ENCODE measurements around the gene CCDC149. TPM values are rescaled to one million over a fixed set of nuclear protein-coding genes. Genes with fewer than 3 reads are reported as not detected.

CCDC149 gene
- total and polyA plus RNA-seq, 2 of the 4 experiments (the other 2 are of a cell fraction) = 6.7 to 7.0 TPM

DNA sequence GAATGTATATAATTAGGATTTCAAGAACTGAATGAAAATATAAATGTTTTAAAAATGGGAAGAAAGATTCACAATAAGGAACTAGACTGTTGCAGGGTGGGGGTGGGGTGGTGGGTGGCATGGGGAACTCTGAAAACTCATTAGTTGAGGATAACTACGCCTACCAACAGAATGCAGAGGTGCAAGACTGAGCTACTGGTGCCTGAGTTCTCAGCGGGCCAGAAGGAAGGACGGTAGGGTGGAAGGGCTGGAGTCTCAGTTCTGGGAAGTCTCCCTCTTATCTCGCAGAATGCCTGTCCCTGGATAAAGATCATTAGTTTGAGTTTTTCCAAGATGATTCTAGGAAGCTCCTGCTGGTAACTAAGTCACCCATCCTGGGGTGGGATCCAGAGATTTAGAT, 118.8 kb downstream of the CCDC149 start:
- Histone ChIP-seq H4K20me1 (ENCODE audit: insufficient read depth, low read length) (no peaks in the 10 kb centered on the region), H2AFZ (replicated peaks; ENCODE audit: low read length, poor library complexity) (no peak overlapping the region), H2BK20ac (ENCODE audit: low read depth, low read length) (peak overlapping the region; percentile 45; the same call in 1 of the 2 replicates), H3K4me3 (ENCODE audit: insufficient read depth, low read depth, low read length) (no peak overlapping the region), H2BK120ac (ENCODE audit: low read depth, low read length) (peak overlapping the region; percentile 10; the same call in 1 of the 2 replicates), H3K4ac (ENCODE audit: low read depth, low read length) (0 out of 2 replicates have a peak overlapping the region, but pooled peaks have one; percentile 21), H2BK5ac (ENCODE audit: low read depth, low read length, poor library complexity, severe bottlenecking) (no peak overlapping the region), H3K27me3 (ENCODE audit: control insufficient read depth, insufficient read depth, low read length) (no peaks in the 10 kb centered on the region; the same call in 1 of the 2 replicates), H3K4me1 (ENCODE audit: control insufficient read depth, insufficient read depth, low read length) (peaks cover 9% of the 10 kb centered on the region), H3K56ac (ENCODE audit: extremely low read depth, insufficient read depth, low read length) (no peak overlapping the region), H2AK5ac (ENCODE audit: low read depth, low read length) (peak overlapping the region; percentile 75; the same call in 1 of the 2 replicates), H3K18ac (ENCODE audit: low read depth, low read length) (no peak overlapping the region), H4K5ac (ENCODE audit: low read depth, low read length) (no peak overlapping the region), H3K79me1 (ENCODE audit: low read depth in 1 of 2, low read length in 2 of 2) (no peaks in the 10 kb centered on the region), H3K36me3 (ENCODE audit: control insufficient read depth, insufficient read depth, low read length) (no peaks in the 10 kb centered on the region), H3K9ac (ENCODE audit: low read depth, low read length) (no peak overlapping the region), H4K91ac (ENCODE audit: insufficient read depth, low read depth, low read length) (no peak overlapping the region), H2BK15ac (ENCODE audit: low read depth, low read length) (peak overlapping the region; percentile 80; the same call in 1 of the 3 replicates), H4K8ac (ENCODE audit: low read depth in 2 of 2, low read length in 2 of 2) (no peak overlapping the region), H3K14ac (replicated peaks; ENCODE audit: low read depth, low read length) (peak overlapping the region; percentile 42; the same call in 1 of the 2 replicates), H3K9me1 (ENCODE audit: insufficient read depth, low read length) (peaks cover 8% of the 10 kb centered on the region), H3K23ac (ENCODE audit: low read depth, low read length) (no peak overlapping the region), H3K9me3 (ENCODE audit: control insufficient read depth, insufficient read depth, low read length) (no peaks in the 10 kb centered on the region), H2AK9ac (replicated peaks; ENCODE audit: low read depth, low read length, poor library complexity) (no peak overlapping the region), H3K27ac (ENCODE audit: insufficient read depth, low read length) (no peak overlapping the region), H3K4me2 (ENCODE audit: low read depth, low read length) (no peak overlapping the region)
- no CpG with 5 or more reads among the region's 4 CpGs for WGBS, 2 experiments (ENCODE audit: extremely low coverage in 2 of 2, insufficient read length in 1 of 2)
- TF ChIP-seq, protein P1, sequence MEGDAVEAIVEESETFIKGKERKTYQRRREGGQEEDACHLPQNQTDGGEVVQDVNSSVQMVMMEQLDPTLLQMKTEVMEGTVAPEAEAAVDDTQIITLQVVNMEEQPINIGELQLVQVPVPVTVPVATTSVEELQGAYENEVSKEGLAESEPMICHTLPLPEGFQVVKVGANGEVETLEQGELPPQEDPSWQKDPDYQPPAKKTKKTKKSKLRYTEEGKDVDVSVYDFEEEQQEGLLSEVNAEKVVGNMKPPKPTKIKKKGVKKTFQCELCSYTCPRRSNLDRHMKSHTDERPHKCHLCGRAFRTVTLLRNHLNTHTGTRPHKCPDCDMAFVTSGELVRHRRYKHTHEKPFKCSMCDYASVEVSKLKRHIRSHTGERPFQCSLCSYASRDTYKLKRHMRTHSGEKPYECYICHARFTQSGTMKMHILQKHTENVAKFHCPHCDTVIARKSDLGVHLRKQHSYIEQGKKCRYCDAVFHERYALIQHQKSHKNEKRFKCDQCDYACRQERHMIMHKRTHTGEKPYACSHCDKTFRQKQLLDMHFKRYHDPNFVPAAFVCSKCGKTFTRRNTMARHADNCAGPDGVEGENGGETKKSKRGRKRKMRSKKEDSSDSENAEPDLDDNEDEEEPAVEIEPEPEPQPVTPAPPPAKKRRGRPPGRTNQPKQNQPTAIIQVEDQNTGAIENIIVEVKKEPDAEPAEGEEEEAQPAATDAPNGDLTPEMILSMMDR (conservative IDR thresholded peaks at IDR 0.05; ENCODE audit: low read depth, low read length) = no peak
- TF ChIP-seq CEBPB (IDR thresholded peaks at IDR 0.05; ENCODE audit: low read depth, low read length) (no peak), RAD21 (IDR thresholded peaks at IDR 0.05; ENCODE audit: low read length) (no peak)
- BruUV-seq (replicated peaks) = no TSS peak
- in situ Hi-C loops (cut with MboI; ENCODE audit: low sequenced_read_pairs) (no loop called here), intact Hi-C loops (cut with micrococcal nuclease) (loop anchor here (10.0 kb wide), 1 partner anchor 319 kb away; no protein-coding TSS in a partner anchor), dilution Hi-C loops (cut with HindIII; ENCODE audit: low sequenced_read_pairs, unreplicated experiment) (no loop called here)
- ATAC-seq (ENCODE audit: low read depth) (no peak), DNase-seq (no peak)
- ChIA-PET CTCF (interaction anchor here (0.6 to 2.0 kb wide), 3 partner anchors 11 to 212 kb away, joined by 3 to 8 read pairs (median 3); no protein-coding TSS in a partner anchor), POLR2A (ENCODE audit: unreplicated experiment) (no interaction called here)

Data from IMR-90 (cell line).